GM19025 (cell line): ENCODE measurements around the gene HBQ1.
"Not testable (repeated sequence)": the region's sequence is repeated elsewhere in the genome, so short reads cannot be mapped to it uniquely, and the experiment has no call there.

Experiments
- ATAC-seq: cut with Tn5 transposase; IDR thresholded peaks from one replicate; pipeline ENCODE4 v1.9.1; 2021; ENCODE audit warnings: mild to moderate bottlenecking, low read depth, moderate library complexity; ENCODE audit not compliant: unreplicated experiment

The HBQ1 gene

GRCh38 chr16:194516-194915 lies 14.3 kb downstream of the HBQ1 start:
- no peak for ATAC-seq

- no peak for ATAC-seq
These were observed 20.1 kb downstream of the HBQ1 start for GRCh38 chr16:200388-200787.

- ATAC-seq, result no peak
These were observed 23.0 kb downstream of the HBQ1 start for GRCh38 chr16:203246-203645.

GRCh38 chr16:204046-204445 lies 23.8 kb downstream of the HBQ1 start:
- not testable (repeated sequence) for ATAC-seq

GRCh38 chr16:209359-209758 lies 29.1 kb downstream of the HBQ1 start:
- ATAC-seq, result not testable (repeated sequence)

- not testable (repeated sequence) for ATAC-seq
These were observed 31.4 kb downstream of the HBQ1 start for GRCh38 chr16:211631-212180.

- no peak for ATAC-seq
These were observed 32.7 kb downstream of the HBQ1 start for GRCh38 chr16:212999-213398.

GRCh38 chr16:220021-220420 lies 39.8 kb downstream of the HBQ1 start:
- ATAC-seq, result no peak

- no peak for ATAC-seq
These were observed 48.0 kb downstream of the HBQ1 start for GRCh38 chr16:228151-228851.

- ATAC-seq, result peak; percentile 87
These were observed 48.8 kb downstream of the HBQ1 start, which contains the start of gene LUC7L for GRCh38 chr16:228852-229730. TSS of gene LUC7L (minus strand) at chr16:229449. CDS start at chr16:229339, 110 bp downstream.

GRCh38 chr16:229731-230281 lies 49.5 kb downstream of the HBQ1 start:
- no peak for ATAC-seq

GRCh38 chr16:230351-230750 lies 50.1 kb downstream of the HBQ1 start:
- not testable (repeated sequence) for ATAC-seq
